Endothelial cell of umbilical vein (primary cell): ENCODE data around the gene SKIL. TPM values are rescaled to one million over a fixed set of nuclear protein-coding genes. Genes with fewer than 3 reads are reported as not detected.

Source experiments
- BruUV-seq: library from RNA; stranded (reverse); fragments of 400-500 nt; replicated peaks from 2 replicates; lab custom pipeline; 2021; lab: Mats Ljungman, UMichigan
- CTCF ChIA-PET: fragments of 300-600, 350-600 bp; sonication (Branson Sonifier 250); formaldehyde crosslinking; loops from one replicate; lab custom pipeline; 2021; ENCODE audit warnings: antibody characterized with exemption, inconsistent platforms; lab: Charles Lee
- POLR2A ChIA-PET: fragments of 300-600, 350-600 bp; sonication (Branson Sonifier 250); formaldehyde crosslinking; loops from one replicate; lab custom pipeline; 2021; ENCODE audit warnings: antibody characterized with exemption, inconsistent platforms; lab: Charles Lee
- DNase-seq: peaks from one replicate; pipeline ENCODE4 v3.0.0-alpha.2; 2011; ENCODE audit warnings: low read depth, low spot score
- FAIRE-seq: peaks from 2 replicates; lab custom pipeline; 2011; peaks lifted over from hg19 to GRCh38; lab: Jason Lieb, UNC
- H2AFZ ChIP-seq: 2 replicates; pipeline ENCODE4 v1.6.0; 2012; ENCODE audit warnings: low read depth, low read length, control low read depth, inconsistent platforms
- H3K27ac ChIP-seq: 2 replicates; pipeline ENCODE4 v1.5.1; 2011; ENCODE audit warnings: low read depth, mild to moderate bottlenecking, control low read depth, low read length, moderate library complexity; ENCODE audit not compliant: insufficient read depth
- H3K27me3 ChIP-seq, 2 experiments: 2 replicates each; pipeline versions ENCODE4 v1.6.0 to v1.6.1; 2011; ENCODE audit warnings: low read length in 2 of 2, mixed read lengths in 1 of 2; ENCODE audit not compliant: control insufficient read depth in 2 of 2, insufficient read depth in 2 of 2
- H3K36me3 ChIP-seq, 2 experiments: 2 replicates in 1 of 2; 3 replicates in 1 of 2; pipeline ENCODE4 v1.5.1; 2011; ENCODE audit warnings: low read length in 2 of 2, mild to moderate bottlenecking in 1 of 2, moderate library complexity in 1 of 2; ENCODE audit not compliant: control insufficient read depth in 2 of 2, insufficient read depth in 2 of 2; ENCODE audit errors: extremely low read depth in 1 of 2
- H3K4me1 ChIP-seq: 3 replicates; pipeline ENCODE4 v1.5.1; 2011; ENCODE audit warnings: mild to moderate bottlenecking, low read length; ENCODE audit not compliant: control insufficient read depth, insufficient read depth; ENCODE audit errors: extremely low read depth
- H3K4me2 ChIP-seq: 2 replicates; pipeline ENCODE4 v1.6.1; 2011; ENCODE audit warnings: low read length, control low read depth, mixed read lengths; ENCODE audit not compliant: insufficient read depth
- H3K4me3 ChIP-seq, 3 experiments: fragments of 200-600 bp in 1 of 3; sonication (generic), shearing (Covaris generic) in 1 of 3; replicated peaks in 1 of 3; 2 replicates each; pipeline ENCODE4 v1.5.1; 2011 to 2016; ENCODE audit warnings: control low read depth in 3 of 3, low read length in 3 of 3, mild to moderate bottlenecking in 2 of 3, inconsistent platforms in 1 of 3, low read depth in 1 of 3, moderate library complexity in 1 of 3; ENCODE audit not compliant: insufficient read depth in 1 of 3
- H3K79me2 ChIP-seq: 2 replicates; pipeline ENCODE4 v1.6.0; 2012; ENCODE audit warnings: low read length, inconsistent platforms; ENCODE audit not compliant: control insufficient read depth, insufficient read depth
- H3K9ac ChIP-seq: replicated peaks from 2 replicates; pipeline ENCODE3; 2011; ENCODE audit warnings: low read length, control low read depth; ENCODE audit not compliant: insufficient read depth; ENCODE audit errors: extremely low read depth
- H3K9me1 ChIP-seq: replicated peaks from 3 replicates; pipeline ENCODE4 v1.6.0; 2011; ENCODE audit warnings: mild to moderate bottlenecking, low read length; ENCODE audit not compliant: control insufficient read depth, insufficient read depth; ENCODE audit errors: extremely low read depth
- H3K9me3 ChIP-seq: replicated peaks from 2 replicates; pipeline ENCODE4 v1.5.1; 2012; ENCODE audit warnings: low read length, inconsistent platforms; ENCODE audit not compliant: control insufficient read depth, insufficient read depth
- H4K20me1 ChIP-seq: replicated peaks from 2 replicates; pipeline ENCODE3; 2011; ENCODE audit warnings: mild to moderate bottlenecking, low read length; ENCODE audit not compliant: control insufficient read depth, insufficient read depth; ENCODE audit errors: extremely low read depth
- CTCF ChIP-seq, 2 donors: IDR thresholded peaks; 1 replicate in 1 of 2; 2 replicates in 1 of 2; pipeline ENCODE4 v1.5.1; 2011; ENCODE audit warnings: low read length in 2 of 2, mild to moderate bottlenecking in 2 of 2, moderate library complexity in 2 of 2, control low read depth in 1 of 2, inconsistent platforms in 1 of 2, low read depth in 1 of 2; ENCODE audit not compliant: insufficient read depth in 1 of 2; ENCODE audit errors: extremely low read depth in 1 of 2
- EZH2 ChIP-seq: IDR thresholded peaks from 2 replicates; pipeline ENCODE4 v1.6.1; 2012; ENCODE audit warnings: borderline replicate concordance, low read depth, mild to moderate bottlenecking, moderate library complexity, low read length, inconsistent platforms; ENCODE audit not compliant: severe bottlenecking
- FOS ChIP-seq: IDR thresholded peaks from 2 replicates; pipeline ENCODE4 v1.6.1; 2011; ENCODE audit warnings: mild to moderate bottlenecking, low read length, moderate library complexity, borderline replicate concordance; ENCODE audit not compliant: insufficient read depth
- GATA2 ChIP-seq: IDR thresholded peaks from 2 replicates; pipeline ENCODE4 v1.7.0; 2011; ENCODE audit warnings: low read depth, mild to moderate bottlenecking, moderate library complexity, mixed read lengths, low read length; ENCODE audit not compliant: insufficient read length, insufficient read depth
- JUN ChIP-seq: IDR thresholded peaks from 2 replicates; pipeline ENCODE4 v1.6.1; 2011; ENCODE audit warnings: borderline replicate concordance, low read depth; ENCODE audit not compliant: insufficient read length, insufficient read depth
- MAX ChIP-seq: IDR thresholded peaks from 2 replicates; pipeline ENCODE4 v1.6.1; 2011; ENCODE audit not compliant: insufficient read depth, insufficient read length
- MYC ChIP-seq: IDR thresholded peaks from one replicate; pipeline ENCODE4 v1.6.1; 2011; ENCODE audit warnings: mild to moderate bottlenecking, low read depth, low read length
- POLR2A ChIP-seq: IDR thresholded peaks from 2 replicates; pipeline ENCODE4 v1.6.1; 2012; ENCODE audit warnings: low read depth, mild to moderate bottlenecking, control low read depth, low read length
- POLR2AphosphoS5 ChIP-seq: IDR thresholded peaks from 2 replicates; pipeline ENCODE4 v1.6.1; 2012; ENCODE audit warnings: low read depth, mild to moderate bottlenecking, control low read depth, low read length, moderate library complexity; ENCODE audit not compliant: insufficient read depth
- dilution Hi-C: fragments of 300-500 bp; cut with MboI; formaldehyde crosslinking; loops from one replicate; pipeline ENCODE4 v1.15.0; 2019; ENCODE audit warnings: low sequenced_read_pairs; ENCODE audit not compliant: extremely low pct_ligation_motif_present
- intact Hi-C: fragments of 100-400 bp; cut with micrococcal nuclease; formaldehyde crosslinking; loops from one replicate; pipeline ENCODE4 v1.10.0; 2022
- polyA plus RNA-seq, 4 experiments: library from polyadenylated mRNA; depleted of rRNA in 3 of 4; stranded (reverse) in 3 of 4; unstranded in 1 of 4; fragments of >200 nt; gene quantifications; 2 replicates each; pipeline versions ENCODE4 v1.2.1 to v1.2.3, GENCODE V29; 2011 to 2012; ENCODE audit warnings: missing spikeins in 1 of 4
- total RNA-seq: library from RNA; stranded (reverse); gene quantifications from 2 replicates; pipeline ENCODE4 v1.2.3, GENCODE V29; 2021

The SKIL gene
- total and polyA plus RNA-seq, 2 donors (not counting 3 experiments of a cell fraction or from before 2014, with no cell fraction given) = 18.4 to 135 TPM

- no TSS peak for BruUV-seq
- H4K20me1 ChIP-seq = peaks cover 5% of the 10 kb centered on the region
- CTCF ChIA-PET = interaction anchor here (0.9 to 3.6 kb wide), 3 partner anchors 13 to 413 kb away, joined by 3 to 24 read pairs (median 4); no protein-coding TSS in a partner anchor
- H3K27ac ChIP-seq = no peak overlapping the region
- H3K4me2 ChIP-seq = no peak overlapping the region
- DNase-seq = no peak
- no peaks in the 10 kb centered on the region for H3K4me1 ChIP-seq
- H3K9ac ChIP-seq = no peak overlapping the region
- no peak overlapping the region for H2AFZ ChIP-seq
- peak; percentile 57 for TF ChIP-seq POLR2A
- no peak for TF ChIP-seq JUN
- peak; percentile 21 for TF ChIP-seq POLR2AphosphoS5
- H3K27me3 ChIP-seq = no peaks in the 10 kb centered on the region
- dilution Hi-C loops = no loop called here
- H3K4me3 ChIP-seq = no peak overlapping the region
- peaks cover 3 to 18% of the 10 kb centered on the region in 2 experiments for H3K36me3 ChIP-seq
- H3K79me2 ChIP-seq = peaks cover 10% of the 10 kb centered on the region
- POLR2A ChIA-PET = no interaction called here
- peaks cover 2% of the 10 kb centered on the region for H3K9me1 ChIP-seq
- no peaks in the 10 kb centered on the region for H3K9me3 ChIP-seq
- no peak for FAIRE-seq
- intact Hi-C loops = no loop called here
These were observed 40.2 kb downstream of the SKIL start for GRCh38 chr3:170397685-170398084.

- Histone ChIP-seq H3K27me3 (no peaks in the 10 kb centered on the region), H3K4me3 (no peak overlapping the region), H3K36me3 (no peaks in the 10 kb centered on the region), H2AFZ (no peak overlapping the region), H3K9me3 (no peaks in the 10 kb centered on the region), H4K20me1 (no peaks in the 10 kb centered on the region), H3K9ac (no peak overlapping the region), H3K4me1 (no peaks in the 10 kb centered on the region), H3K79me2 (no peaks in the 10 kb centered on the region), H3K27ac (no peak overlapping the region), H3K9me1 (no peaks in the 10 kb centered on the region), H3K4me2 (no peak overlapping the region)
- CTCF ChIA-PET = interaction anchor here (1.5 kb wide), 1 partner anchor 9 kb away, joined by 5 read pairs; no protein-coding TSS in a partner anchor
- TF ChIP-seq POLR2A (no peak), POLR2AphosphoS5 (no peak), GATA2 (no peak), MAX (no peak), CTCF (IDR thresholded peaks at IDR 0.05; ENCODE audit: extremely low read depth in 1 of 2, insufficient read depth in 1 of 2, low read depth in 1 of 2, low read length in 2 of 2) (no peak), MYC (no peak), FOS (no peak), JUN (no peak), EZH2 (no peak)
- DNase-seq (no peak), FAIRE-seq (no peak)
- intact Hi-C loops = no loop called here
- dilution Hi-C loops = no loop called here
- no TSS peak for BruUV-seq
- POLR2A ChIA-PET = no interaction called here
These were observed 47.6 kb downstream of the SKIL start for GRCh38 chr3:170405101-170405500.
